ENCODE measurements around the gene TCF21. TPM values are rescaled to one million over a fixed set of nuclear protein-coding genes. Genes with fewer than 3 reads are reported as not detected.

TCF21 gene
- total RNA-seq, 1 donor from 2014 or later = 0.52 TPM

GRCh38 chr6:133865680-133866079 lies 23.2 kb upstream of the TCF21 start:
- H3K36me3 Mint-ChIP-seq (ENCODE audit: low read depth, unreplicated experiment) = no peaks in the 10 kb centered on the region
- peaks cover 19% of the 10 kb centered on the region for H3K9me3 Mint-ChIP-seq (ENCODE audit: unreplicated experiment)
- DNase-seq (ENCODE audit: low read depth) = no peak
- H3K27me3 Mint-ChIP-seq (ENCODE audit: low read depth, unreplicated experiment) = no peaks in the 10 kb centered on the region
- no peak for FAIRE-seq
- no peaks in the 10 kb centered on the region for H3K4me1 ChIP-seq (ENCODE audit: insufficient read depth, low read length)
- no peak overlapping the region for H3K27ac ChIP-seq (ENCODE audit: low read depth, low read length)
- H3K79me2 ChIP-seq (ENCODE audit: insufficient read depth, low read length) = no peaks in the 10 kb centered on the region
- no peak for TF ChIP-seq EZH2 (IDR thresholded peaks at IDR 0.05; ENCODE audit: insufficient read depth, low read length)
- no peak for TF ChIP-seq CTCF (IDR thresholded peaks at IDR 0.05; ENCODE audit: insufficient read depth, low read depth, low read length)
- no peaks in the 10 kb centered on the region for H3K36me3 ChIP-seq (ENCODE audit: insufficient read depth, low read length)
- H3K9ac ChIP-seq (ENCODE audit: low read length) = no peak overlapping the region
- H3K27ac Mint-ChIP-seq (ENCODE audit: unreplicated experiment) = no peak overlapping the region
- peaks cover 5% of the 10 kb centered on the region for H3K9me3 ChIP-seq (ENCODE audit: insufficient read depth, low read depth, low read length)
- no peak overlapping the region for H3K4me3 Mint-ChIP-seq (ENCODE audit: unreplicated experiment)
- H3K27me3 ChIP-seq (ENCODE audit: insufficient read depth, low read length) = no peaks in the 10 kb centered on the region
- no peak overlapping the region for H3K4me3 ChIP-seq (ENCODE audit: insufficient read depth, low read depth, low read length)
- no peaks in the 10 kb centered on the region for H3K4me1 Mint-ChIP-seq (ENCODE audit: low read depth, unreplicated experiment)
- H4K20me1 ChIP-seq (ENCODE audit: insufficient read depth, low read length) = no peaks in the 10 kb centered on the region
- no peak overlapping the region for H3K4me2 ChIP-seq (ENCODE audit: low read length)
- no peak overlapping the region for H2AFZ ChIP-seq (ENCODE audit: low read depth, low read length)

GRCh38 chr6:133871131-133871530 lies 17.8 kb upstream of the TCF21 start:
- Histone ChIP-seq H3K27me3 (ENCODE audit: insufficient read depth, low read length) (no peaks in the 10 kb centered on the region), H3K4me2 (ENCODE audit: low read length) (no peak overlapping the region), H3K4me1 (ENCODE audit: insufficient read depth, low read length) (no peaks in the 10 kb centered on the region), H3K79me2 (ENCODE audit: insufficient read depth, low read length) (no peaks in the 10 kb centered on the region), H4K20me1 (ENCODE audit: insufficient read depth, low read length) (no peaks in the 10 kb centered on the region), H3K4me3 (ENCODE audit: insufficient read depth, low read depth, low read length) (no peak overlapping the region), H3K9ac (ENCODE audit: low read length) (no peak overlapping the region), H2AFZ (ENCODE audit: low read depth, low read length) (no peak overlapping the region), H3K36me3 (ENCODE audit: insufficient read depth, low read length) (no peaks in the 10 kb centered on the region), H3K27ac (ENCODE audit: low read depth, low read length) (no peak overlapping the region), H3K9me3 (ENCODE audit: insufficient read depth, low read depth, low read length) (no peaks in the 10 kb centered on the region)
- Mint-ChIP-seq H3K9me3 (ENCODE audit: unreplicated experiment) (no peaks in the 10 kb centered on the region), H3K4me3 (ENCODE audit: unreplicated experiment) (no peak overlapping the region), H3K27me3 (ENCODE audit: low read depth, unreplicated experiment) (peaks cover 3% of the 10 kb centered on the region), H3K4me1 (ENCODE audit: low read depth, unreplicated experiment) (no peaks in the 10 kb centered on the region), H3K27ac (ENCODE audit: unreplicated experiment) (no peak overlapping the region), H3K36me3 (ENCODE audit: low read depth, unreplicated experiment) (no peaks in the 10 kb centered on the region)
- FAIRE-seq (no peak), DNase-seq (ENCODE audit: low read depth) (no peak)
- TF ChIP-seq EZH2 (IDR thresholded peaks at IDR 0.05; ENCODE audit: insufficient read depth, low read length) (no peak), CTCF (IDR thresholded peaks at IDR 0.05; ENCODE audit: insufficient read depth, low read depth, low read length) (no peak)

DNA sequence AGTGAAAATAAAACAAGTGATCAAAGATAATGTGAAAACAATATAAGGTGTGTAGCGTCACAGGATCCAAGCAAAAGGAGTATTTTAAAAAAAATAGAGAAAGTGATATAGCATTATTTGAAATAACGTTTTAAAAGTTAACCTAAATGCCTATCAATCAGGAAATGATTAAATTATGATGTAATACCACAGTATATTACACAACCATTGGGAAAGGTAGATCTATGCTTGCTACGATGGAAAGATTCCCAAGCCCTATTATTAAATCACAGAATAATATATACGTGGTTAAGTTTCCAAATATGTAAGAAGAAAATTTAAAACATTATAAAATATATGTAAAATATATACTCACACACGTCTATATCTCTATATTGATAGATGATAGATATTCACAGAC lies 15.4 kb upstream of the TCF21 start:
- H3K27me3 Mint-ChIP-seq (ENCODE audit: low read depth, unreplicated experiment) = peaks cover 3% of the 10 kb centered on the region
- H3K9me3 Mint-ChIP-seq (ENCODE audit: unreplicated experiment) = no peaks in the 10 kb centered on the region
- Histone ChIP-seq H3K27ac (ENCODE audit: low read depth, low read length) (no peak overlapping the region), H3K9me3 (ENCODE audit: insufficient read depth, low read depth, low read length) (no peaks in the 10 kb centered on the region), H3K4me1 (ENCODE audit: insufficient read depth, low read length) (no peaks in the 10 kb centered on the region), H3K79me2 (ENCODE audit: insufficient read depth, low read length) (no peaks in the 10 kb centered on the region), H3K4me2 (ENCODE audit: low read length) (no peak overlapping the region), H2AFZ (ENCODE audit: low read depth, low read length) (no peak overlapping the region), H3K9ac (ENCODE audit: low read length) (no peak overlapping the region), H3K4me3 (ENCODE audit: insufficient read depth, low read depth, low read length) (no peak overlapping the region), H3K27me3 (ENCODE audit: insufficient read depth, low read length) (peaks cover 4% of the 10 kb centered on the region), H4K20me1 (ENCODE audit: insufficient read depth, low read length) (no peaks in the 10 kb centered on the region), H3K36me3 (ENCODE audit: insufficient read depth, low read length) (no peaks in the 10 kb centered on the region)
- DNase-seq (ENCODE audit: low read depth) (no peak), FAIRE-seq (no peak)
- TF ChIP-seq CTCF (IDR thresholded peaks at IDR 0.05; ENCODE audit: insufficient read depth, low read depth, low read length) (no peak), EZH2 (IDR thresholded peaks at IDR 0.05; ENCODE audit: insufficient read depth, low read length) (no peak)
- H3K27ac Mint-ChIP-seq (ENCODE audit: unreplicated experiment) = no peak overlapping the region
- H3K4me3 Mint-ChIP-seq (ENCODE audit: unreplicated experiment) = no peak overlapping the region
- no peaks in the 10 kb centered on the region for H3K4me1 Mint-ChIP-seq (ENCODE audit: low read depth, unreplicated experiment)
- no peaks in the 10 kb centered on the region for H3K36me3 Mint-ChIP-seq (ENCODE audit: low read depth, unreplicated experiment)
